RWPE1 (cell line): ENCODE results near the gene PCDHB10.
"Not testable (repeated sequence)": the region's sequence is repeated elsewhere in the genome, so short reads cannot be mapped to it uniquely, and the experiment has no call there.

ENCODE experiments used
- CTCF ChIA-PET: fragments of 350-600 bp; sonication (Branson Sonifier 250); formaldehyde crosslinking; extraction: SDS; loops from one replicate; lab custom pipeline; 2021; lab: Yijun Ruan, JAX
- POLR2A ChIA-PET: fragments of 400-600 bp; formaldehyde crosslinking; extraction: SDS; loops from one replicate; lab custom pipeline; 2020; ENCODE audit warnings: antibody characterized with exemption; ENCODE audit not compliant: low non-redundant PET; lab: Yijun Ruan, JAX
- DNase-seq: peaks from one replicate; pipeline ENCODE4 v3.0.0; 2012; ENCODE audit warnings: low spot score
- H3K27ac ChIP-seq: fragments of 450-650 bp; 2 replicates; pipeline ENCODE4 v1.5.1; 2017
- CTCF ChIP-seq: fragments of 450-650 bp; conservative IDR thresholded peaks from 2 replicates; pipeline ENCODE4 v1.5.1; 2017; ENCODE audit warnings: low read depth, mild to moderate bottlenecking

PCDHB10 gene

GRCh38 chr5:141192110-141192725, at the start of gene PCDHB10:
Gene PCDHB10 (plus strand): TSS chr5:141192353. CDS start chr5:141192553, 200 bp downstream.
- DNase-seq: no peak
- peak; percentile 65 for TF ChIP-seq CTCF
- no peak within 1 kb of the TSS for H3K27ac ChIP-seq
- ChIA-PET CTCF (interaction anchor here (0.6 to 1.0 kb wide), 10 partner anchors 10 to 372 kb away, joined by 3 to 4 read pairs (median 3); partner anchors contain the start of genes PCDHB14, PCDHB6, PCDHGA1 and PCDHGB1), POLR2A (no interaction called here)

GRCh38 chr5:141149812-141150211, 42.3 kb upstream of the PCDHB10 start, which contains the start of gene PCDHB6:
Gene PCDHB6 (plus strand): TSS chr5:141150057. CDS start chr5:141150258, 201 bp downstream.
- CTCF ChIA-PET: interaction anchor here (0.6 to 1.2 kb wide), 5 partner anchors 18 to 411 kb away, joined by 3 to 4 read pairs (median 3); partner anchors contain the start of gene PCDHA8
- TF ChIP-seq CTCF: peak; percentile 28
- H3K27ac ChIP-seq: no peak within 1 kb of the TSS
- peak; percentile 26 for DNase-seq
- POLR2A ChIA-PET: no interaction called here

- no peak overlapping the region for H3K27ac ChIP-seq
- no peak for DNase-seq
- TF ChIP-seq CTCF: no peak
- POLR2A ChIA-PET: interaction anchor here (0.6 kb wide), 1 partner anchor 309 kb away, joined by 3 read pairs; no protein-coding TSS in a partner anchor
- CTCF ChIA-PET: interaction anchor here (0.6 to 1.2 kb wide), 8 partner anchors 19 to 424 kb away, joined by 3 to 4 read pairs (median 3); partner anchors contain the start of genes PCDHA8 and PCDHB14
Measured at GRCh38 chr5:141150224-141150992, 41.7 kb upstream of the PCDHB10 start.

GRCh38 chr5:141150993-141151325, 41.2 kb upstream of the PCDHB10 start:
- CTCF ChIA-PET: interaction anchor here (0.7 to 1.2 kb wide), 4 partner anchors 47 to 424 kb away, joined by 3 to 4 read pairs (median 4); partner anchors contain the start of genes PCDHA8 and PCDHB14
- POLR2A ChIA-PET: interaction anchor here (0.6 kb wide), 1 partner anchor 310 kb away, joined by 3 read pairs; no protein-coding TSS in a partner anchor
- no peak overlapping the region for H3K27ac ChIP-seq
- no peak for TF ChIP-seq CTCF
- no peak for DNase-seq

GRCh38 chr5:141151632-141152031, 40.5 kb upstream of the PCDHB10 start:
- CTCF ChIA-PET, H3K27ac ChIP-seq, POLR2A ChIA-PET, DNase-seq: not testable (repeated sequence)

GRCh38 chr5:141152096-141152495, 40.1 kb upstream of the PCDHB10 start:
- POLR2A ChIA-PET: not testable (repeated sequence)

More at GRCh38 chr5:141152096-141152495, 40.1 kb upstream of the PCDHB10 start:
- DNase-seq, H3K27ac ChIP-seq: not testable (repeated sequence)
- CTCF ChIA-PET: interaction anchor here (0.7 kb wide), 1 partner anchor 53 kb away, joined by 3 read pairs; no protein-coding TSS in a partner anchor
